GM21526 (cell line): ENCODE results near the gene PCNX3.
"Not testable (repeated sequence)": the region's sequence is repeated elsewhere in the genome, so short reads cannot be mapped to it uniquely, and the experiment has no call there.

ENCODE experiments used
- ATAC-seq: cut with Tn5 transposase; IDR thresholded peaks from one replicate; pipeline ENCODE4 v1.9.1; 2021; ENCODE audit warnings: moderate library complexity; ENCODE audit not compliant: unreplicated experiment, low FRiP score

PCNX3 gene

DNA sequence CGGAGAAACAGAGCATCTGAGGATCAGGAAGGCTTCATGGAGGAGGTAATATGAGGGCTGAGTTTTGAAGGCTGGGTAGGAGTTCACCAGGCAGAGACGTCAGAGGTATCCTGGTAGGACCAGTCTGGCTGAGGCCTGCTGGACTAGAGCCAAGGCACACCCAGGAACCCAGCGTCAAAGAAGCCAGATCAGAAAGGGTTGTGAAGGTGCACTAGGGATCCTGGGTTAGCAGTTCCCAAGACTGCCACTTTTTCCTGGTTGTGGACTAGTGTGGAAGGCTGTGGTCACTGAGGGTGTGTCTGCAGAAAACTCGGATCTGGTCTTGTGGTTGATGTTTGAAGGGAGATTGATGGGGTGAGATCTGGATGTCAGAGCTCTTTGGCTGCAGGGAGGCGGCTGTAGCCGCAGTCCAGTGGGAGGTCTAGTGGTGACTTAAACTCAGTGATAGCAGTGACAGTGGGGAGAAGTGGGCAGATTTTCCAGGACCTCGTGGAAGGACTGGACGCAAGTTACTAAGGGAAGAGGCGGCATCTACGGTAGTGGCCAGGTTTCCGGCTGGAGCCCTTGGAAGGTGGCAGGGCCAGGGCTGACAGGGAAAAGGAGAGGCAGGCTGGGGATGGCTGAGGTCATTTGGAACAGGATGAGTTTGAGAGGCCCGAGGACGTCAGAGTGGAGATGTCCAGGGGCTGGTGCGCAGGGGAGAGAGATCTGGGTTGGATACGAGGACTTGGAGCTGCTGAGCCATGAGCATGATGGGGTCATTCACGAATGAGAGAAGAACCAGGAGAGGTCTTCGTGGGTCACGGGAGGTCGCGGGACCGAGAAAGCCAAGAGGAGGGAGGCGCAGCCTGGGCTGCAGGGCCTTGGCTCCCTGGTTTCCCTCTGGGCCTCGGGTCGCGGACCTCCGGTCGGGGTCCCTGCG, 36.3 kb downstream of the PCNX3 start:
- ATAC-seq = no peak

DNA sequence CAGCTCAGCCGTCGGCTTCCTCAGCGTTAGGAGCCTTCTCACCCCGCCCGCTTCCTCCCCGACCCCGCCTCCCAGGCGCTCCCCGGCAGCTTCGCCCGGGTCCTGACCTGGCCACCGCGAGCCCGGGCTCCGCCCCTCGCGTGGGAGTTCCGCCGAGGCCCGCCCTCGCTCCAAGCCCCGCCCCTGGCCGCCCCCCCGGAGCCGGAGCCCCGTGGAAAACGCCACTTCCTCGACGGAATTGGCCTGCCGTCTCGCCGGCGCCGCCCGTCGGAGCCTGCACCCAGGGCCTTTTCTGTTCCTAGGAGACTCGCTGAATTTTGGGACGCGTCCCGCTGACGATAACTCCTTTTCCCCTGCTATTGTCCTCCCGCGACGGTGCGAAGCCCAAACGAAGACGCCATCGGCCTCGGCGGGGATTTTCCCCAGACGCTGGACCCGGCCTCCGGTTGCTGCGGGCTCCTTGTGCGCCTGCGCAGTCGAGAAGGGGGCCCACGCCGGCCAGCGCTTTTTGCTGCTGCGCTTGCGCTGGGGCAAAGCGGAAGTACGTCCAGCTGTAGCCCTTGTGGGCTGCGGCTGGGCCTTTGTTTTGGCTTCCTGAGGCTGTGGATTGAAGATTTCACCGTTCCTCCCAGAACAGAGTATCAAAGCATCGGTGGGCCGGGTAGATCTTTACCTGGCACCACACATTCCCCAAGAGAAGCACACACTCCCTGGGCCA, 37.1 kb downstream of the PCNX3 start:
- ATAC-seq = peak; percentile 58

DNA sequence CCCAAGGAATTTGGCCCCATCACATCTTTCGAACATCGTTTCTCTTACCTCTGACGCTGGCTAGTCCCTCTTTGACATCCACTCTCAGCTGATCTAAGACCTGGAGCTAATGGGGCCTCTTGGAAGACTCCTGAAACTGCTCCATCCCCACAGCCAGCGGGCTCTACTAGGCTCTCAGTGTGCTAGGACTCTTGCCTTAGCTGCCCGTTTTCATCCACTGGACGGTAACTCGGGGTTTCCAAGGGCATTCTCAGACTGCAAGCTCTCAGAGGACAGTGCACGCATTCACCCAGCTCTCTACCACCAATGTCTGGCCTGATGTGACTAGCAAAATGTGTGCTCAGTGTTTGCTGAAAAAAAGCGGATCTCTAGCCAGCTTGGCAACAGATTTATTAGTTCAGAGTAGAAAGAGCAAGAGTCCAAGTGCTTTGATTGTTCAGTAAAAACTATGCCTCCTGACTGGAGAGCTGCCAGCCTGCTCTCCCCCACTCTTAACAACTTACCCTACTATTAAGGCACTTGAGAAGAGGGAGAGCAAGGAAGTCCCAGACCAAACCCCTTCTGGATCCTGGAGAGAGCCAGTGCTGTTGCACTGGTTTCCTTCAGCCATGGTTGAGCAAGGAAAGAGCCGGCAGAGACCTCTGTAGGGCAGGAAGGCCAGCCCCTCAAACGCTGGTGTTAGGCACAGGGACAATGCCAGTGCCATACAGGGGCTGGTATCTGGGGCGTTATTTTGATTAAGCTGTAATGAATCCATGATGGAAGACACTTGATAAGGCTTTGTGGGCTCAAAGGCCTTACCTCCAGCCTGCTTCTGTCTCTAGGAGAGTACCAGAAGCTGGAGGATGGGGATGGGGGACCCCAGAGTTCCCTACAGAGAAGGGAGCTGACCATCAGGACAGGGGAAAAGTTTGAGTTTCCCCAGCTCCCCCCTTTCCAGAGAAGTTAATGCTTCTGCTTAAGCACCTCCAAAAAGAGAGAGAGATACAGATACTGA, 38.0 kb downstream of the PCNX3 start:
- ATAC-seq = no peak

DNA sequence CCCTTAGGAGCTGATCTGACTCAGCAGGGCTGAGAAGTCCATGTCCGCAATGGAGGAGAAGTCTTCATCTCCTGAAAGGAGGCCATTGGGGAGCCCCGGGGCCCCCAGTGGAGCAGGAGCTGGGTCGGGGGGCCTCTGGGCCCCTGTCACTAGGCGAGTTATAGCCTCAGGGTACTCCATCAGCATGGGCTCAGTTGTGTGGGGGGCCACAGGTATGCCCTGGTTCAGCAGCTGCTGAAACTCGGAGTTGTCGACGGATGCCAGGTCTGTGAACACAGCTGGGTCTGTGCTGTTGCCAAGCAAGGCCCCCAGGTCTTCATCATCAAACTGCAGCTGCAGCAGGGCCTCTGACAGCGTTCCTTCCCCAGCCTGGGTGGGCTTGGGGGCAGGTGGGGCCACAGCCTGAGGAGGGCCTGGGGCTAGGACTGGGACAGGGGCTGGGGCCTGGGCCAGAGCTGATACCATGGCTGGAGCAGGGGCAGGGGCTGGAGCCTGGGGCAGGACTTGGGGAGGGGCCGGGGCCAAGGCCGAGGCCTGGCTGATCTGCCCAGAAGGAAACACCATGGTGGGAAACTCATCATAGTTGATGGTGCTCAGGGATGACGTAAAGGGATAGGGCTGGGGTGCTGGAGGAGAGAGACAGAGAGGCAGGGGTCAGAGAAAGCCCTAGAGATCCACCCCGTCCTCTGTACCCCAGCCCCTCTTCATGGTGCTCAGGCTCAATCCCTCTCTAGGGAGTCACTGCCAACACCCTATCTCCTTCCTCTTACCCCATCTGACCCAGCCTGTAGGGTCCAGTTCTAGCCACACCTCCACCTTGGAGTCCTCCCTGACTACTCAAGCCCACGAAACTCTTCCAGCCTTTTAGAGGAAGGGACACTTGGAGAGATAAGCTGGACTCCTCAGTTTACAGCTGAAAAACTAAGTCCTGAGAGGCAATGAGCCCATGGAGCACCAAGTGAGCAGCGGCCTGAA, 39.1 kb downstream of the PCNX3 start:
- no peak for ATAC-seq

DNA sequence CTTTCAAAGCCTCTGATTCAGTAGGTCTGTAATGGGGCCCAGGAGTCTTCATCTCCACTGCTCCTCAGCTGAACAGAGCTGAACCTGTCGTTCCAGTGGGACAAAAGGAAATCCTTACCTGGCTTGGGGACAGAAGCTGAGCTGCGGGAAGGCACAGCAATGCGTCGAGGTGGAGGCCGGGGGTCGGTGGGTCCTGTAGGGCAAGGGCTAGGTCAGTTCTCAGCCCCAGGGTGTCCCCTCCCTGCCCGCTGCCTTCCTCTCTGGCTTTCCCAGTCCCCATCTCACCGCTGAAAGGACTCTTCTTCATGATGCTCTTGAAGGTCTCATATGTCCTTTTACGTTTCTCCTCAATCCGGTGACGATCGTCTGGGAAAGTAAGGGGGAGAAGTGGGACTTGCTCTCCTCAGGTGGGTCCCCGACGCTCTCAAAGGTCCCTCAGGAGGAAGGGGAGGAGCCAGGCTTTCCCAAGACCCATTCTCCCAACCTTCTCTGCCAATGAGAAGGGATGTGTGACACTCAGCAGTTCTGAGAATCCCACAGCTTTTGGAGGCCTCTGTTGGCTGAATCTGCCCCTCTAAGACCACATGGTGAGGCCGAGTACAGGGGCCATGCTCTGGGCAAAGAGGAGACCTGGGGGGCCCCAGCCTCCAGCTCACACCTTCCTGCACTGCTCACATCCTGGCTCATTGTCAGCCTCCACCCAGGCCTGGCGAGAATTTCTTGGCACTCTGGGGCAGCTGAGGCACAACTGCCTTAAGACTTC, 40.2 kb downstream of the PCNX3 start:
- ATAC-seq = no peak

DNA sequence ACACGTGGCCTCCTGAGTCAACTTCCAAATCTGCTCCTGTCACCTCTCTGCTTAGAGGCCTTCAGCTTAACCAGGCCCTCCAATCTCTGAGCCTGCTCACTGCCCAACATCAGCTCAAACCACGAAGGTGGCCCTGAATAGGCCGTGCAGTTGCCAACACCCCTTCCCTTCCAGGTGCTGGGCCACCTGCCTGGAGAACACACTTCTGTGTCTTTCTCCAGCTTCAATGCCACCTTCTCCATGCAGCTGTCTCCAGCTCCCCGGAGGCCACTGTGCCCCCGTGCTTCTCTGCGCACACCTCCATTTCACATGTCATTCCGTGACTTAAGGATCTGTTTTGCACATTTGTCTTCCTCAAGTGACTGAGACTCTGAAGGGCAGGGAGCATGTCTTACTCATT, 41.9 kb downstream of the PCNX3 start:
- no peak for ATAC-seq

DNA sequence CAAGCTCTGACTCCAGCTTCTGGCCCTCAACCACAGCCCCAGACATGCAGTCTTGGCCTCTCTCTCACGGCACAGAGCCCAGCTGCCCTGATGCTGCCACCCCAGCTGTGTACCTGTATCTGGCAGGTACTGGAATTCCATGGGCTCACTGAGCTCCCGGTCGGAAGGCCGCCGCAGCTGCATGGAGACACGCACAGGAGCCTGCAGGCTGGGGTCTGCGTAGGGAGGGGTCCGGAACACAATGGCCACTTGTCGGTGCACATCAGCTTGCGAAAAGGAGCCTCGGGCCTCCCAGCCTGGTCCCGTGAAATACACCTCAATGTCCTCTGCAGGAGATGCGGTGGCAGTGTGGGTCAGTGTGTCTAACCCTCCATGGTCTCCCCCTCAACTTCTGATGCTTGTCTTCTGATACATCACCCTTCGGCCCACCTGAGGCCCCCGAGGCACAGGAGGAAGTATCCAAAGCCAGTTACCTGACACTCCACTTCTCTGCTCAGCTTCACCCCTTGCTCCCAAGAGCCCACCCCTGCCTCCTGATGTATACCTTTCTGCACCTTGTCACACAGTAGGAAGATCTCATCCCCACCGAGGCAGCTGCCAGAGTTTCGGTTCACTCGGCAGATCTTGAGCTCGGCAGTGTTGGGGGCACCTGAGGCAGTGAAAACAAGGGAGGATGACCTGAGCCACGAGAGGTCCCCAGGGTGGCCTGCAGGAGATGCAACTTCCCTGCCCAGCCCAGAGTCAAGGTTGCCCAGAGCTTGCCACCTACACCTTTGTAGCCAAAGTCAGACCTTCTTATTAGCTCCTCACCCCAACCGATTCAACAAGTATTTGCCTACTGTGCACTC, 42.8 kb downstream of the PCNX3 start:
- ATAC-seq = no peak

DNA sequence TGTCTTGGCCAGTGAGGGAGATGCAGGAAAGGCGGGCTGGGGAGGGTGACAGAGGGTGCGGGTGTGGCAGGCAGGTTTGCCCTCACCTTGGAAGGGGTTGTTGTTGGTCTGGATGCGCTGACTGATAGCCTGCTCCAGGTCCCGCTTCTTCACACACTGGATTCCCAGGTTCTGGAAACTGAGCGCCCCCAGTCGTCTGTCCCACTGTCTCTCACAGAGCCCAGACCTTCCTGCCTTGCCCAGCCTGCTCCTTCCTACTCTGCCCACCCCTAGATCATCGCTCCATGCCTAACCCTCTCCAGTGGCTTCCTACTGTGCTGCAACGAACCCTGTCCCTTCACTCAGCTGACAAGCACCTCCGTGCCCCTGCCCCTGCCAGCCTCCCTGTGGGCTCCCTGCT, 44.5 kb downstream of the PCNX3 start:
- no peak for ATAC-seq

DNA sequence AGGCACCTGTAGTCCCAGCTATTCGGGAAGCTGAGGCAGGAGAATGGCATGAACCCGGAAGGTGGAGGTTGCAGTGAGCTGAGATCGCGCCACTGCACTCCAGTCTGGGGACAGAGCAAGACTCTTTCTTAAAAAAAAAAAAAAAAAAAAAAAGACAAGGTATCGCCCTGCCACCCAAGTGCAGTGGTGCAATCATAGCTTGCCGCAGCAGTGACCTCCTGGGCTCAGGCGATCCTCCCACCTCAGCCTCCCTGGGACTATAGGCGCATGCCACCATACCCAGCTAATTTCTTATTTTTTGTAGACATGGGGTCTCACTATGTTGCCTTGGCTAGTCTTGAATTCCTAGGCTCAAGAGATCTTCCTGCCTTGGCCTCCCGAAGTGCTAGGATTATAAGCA, 45.3 kb downstream of the PCNX3 start:
- ATAC-seq = not testable (repeated sequence)

DNA sequence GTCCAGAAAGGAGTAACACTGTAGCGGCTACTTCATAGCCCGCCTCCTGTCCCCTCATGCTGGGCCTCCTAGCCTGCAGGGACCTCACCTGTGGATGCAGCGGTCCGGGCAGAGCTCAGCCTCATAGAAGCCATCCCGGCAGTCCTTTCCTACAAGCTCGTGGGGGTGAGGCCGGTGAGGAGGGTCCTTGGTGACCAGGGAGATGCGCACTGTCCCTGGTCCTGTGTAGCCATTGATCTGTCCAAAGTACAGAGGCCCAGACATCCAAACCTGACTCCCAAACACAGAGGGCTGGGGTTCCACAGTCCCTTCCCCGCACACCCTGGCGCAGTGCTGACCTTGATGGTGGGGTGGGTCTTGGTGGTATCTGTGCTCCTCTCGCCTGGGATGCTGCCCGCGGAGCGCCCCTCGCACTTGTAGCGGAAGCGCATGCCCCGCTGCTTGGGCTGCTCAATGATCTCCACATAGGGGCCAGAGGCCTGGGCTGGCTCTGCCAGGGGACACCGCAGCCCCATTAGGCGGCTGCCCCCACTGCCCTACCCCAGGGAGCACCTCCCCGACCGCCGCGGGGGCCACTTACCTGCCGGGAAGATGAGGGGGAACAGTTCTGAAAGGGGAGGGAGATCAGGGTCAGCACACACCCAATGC, 46.1 kb downstream of the PCNX3 start:
- ATAC-seq = no peak

DNA sequence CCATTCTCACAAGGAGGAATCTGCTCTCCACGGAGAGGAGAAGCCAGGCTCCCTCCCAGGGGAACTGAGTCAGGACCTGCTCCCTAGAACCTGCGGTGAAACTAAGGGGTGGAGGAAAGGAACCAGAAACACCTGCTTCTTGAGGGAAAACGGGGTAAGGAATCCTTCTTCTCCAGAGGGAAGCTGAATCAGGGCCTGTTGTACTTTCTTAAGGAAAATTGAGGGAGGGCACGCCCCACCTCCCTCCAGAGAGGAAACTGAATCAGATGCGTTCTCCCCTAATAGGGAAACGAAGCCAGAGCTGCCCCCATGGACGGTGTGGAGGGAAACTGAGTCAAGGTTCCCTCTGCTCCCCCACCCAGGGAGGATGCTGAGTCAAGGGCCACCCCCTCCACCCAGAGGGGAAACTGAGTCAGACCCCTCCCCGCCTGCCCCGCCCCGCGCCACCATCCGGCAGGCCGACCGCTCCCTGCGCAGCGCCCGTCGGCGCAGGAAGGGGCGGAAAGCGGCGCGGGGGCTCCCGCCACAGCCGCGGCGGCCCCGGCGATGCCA, 46.7 kb downstream of the PCNX3 start:
- ATAC-seq = no peak

DNA sequence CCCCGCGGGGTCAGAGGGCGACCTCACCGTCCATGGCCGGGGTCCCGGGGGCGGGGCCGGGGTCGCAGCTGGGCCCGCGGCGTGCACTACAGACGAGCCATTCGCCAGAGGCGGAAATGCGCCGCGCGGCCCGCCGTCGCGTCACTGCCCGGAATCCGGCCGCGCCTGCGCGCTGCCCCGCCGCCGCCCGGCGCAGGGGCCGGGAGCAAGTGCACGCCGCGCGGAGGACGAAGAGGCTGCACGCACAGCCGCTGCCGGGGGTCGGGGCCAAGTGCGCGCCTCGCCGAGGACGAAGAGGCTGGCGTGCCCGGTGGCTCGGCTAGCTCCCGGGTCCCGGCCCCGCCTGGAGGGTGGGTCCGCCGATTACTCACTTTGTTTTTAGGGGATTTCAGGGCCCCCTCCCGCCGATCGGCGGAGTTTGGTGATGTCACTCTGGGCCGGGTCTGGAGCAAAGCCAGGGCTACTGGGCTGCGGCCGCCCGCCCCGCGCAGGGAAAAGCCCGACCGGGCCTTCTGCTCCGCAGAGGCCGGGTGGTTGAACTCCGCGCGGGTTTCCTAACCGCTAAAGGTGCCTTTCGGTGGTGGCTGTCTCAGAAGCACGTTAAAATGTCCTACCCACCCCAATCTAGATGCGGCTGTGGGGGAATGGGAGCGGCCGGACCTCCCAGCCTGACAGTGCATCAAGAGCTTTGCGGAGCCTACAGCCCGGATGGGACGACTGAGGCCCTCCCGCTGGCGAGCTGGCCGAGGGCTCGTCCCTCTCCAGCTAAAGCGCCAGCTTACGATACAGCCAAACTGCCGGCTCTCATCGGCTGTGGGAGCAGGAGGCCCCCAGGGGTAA, 47.4 kb downstream of the PCNX3 start, which contains the start of gene RELA:
Gene RELA (minus strand): TSS at position 118 of the 840 bp plus-strand sequence. CDS start 84 bp downstream, at position 34.
- peak; percentile 61 for ATAC-seq

DNA sequence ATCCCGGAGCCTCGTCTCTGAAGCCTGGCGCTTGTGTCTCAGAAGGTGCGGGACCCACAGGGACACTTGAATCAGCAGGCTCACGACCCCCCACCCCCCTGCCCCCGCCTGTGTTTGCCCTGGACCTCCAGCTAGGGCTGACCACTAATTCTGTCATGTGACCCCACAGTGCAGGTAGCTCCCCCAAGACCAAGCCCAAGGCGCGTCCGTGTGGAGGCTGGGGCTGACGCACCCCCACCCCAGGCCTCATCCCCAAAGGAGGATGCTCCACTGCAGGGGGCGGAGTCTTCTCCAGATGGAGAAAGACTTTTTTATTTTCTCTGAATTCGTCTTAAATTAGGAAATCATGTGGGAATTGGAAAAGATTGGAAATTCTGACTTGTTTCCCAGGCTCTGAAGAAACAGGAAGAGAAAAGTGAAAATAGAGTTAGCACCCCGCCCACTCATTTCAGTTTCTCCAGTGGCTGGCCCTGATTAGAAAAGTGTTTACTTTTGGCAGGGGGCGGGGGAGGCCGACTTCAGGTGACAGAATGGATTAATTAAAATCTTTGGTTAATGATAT, 48.1 kb downstream of the PCNX3 start:
- no peak for ATAC-seq

DNA sequence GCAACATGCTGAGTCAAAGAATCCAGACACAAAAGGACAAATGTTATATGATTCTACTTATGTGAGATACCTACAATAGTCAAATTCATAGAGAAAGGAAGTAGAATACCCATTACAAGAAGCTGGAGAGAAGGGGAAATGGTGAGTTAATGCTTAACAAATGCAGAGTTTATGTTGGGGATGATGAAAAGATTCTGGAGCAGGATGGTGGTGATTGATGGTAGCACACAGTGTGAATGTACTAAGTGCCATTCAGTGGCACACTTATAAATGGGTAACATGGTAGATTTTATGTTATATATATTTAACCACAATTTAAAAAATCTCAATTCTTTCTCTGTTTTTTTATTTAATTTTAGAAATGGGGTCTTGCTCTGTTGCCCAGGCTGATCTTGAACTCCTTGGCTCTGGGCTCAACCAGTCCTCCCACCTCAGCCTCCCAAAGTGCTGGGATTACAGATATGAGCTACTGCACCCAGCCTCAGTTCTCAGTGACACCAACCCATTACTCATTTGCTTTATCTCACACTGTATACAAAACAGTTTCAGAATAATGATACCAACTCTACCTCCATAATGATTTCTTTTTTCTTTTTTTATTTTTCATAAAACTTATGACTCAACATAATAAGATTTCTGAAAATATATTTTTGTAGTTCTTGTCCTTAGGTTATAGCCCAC, 56.7 kb downstream of the PCNX3 start:
- no peak for ATAC-seq

DNA sequence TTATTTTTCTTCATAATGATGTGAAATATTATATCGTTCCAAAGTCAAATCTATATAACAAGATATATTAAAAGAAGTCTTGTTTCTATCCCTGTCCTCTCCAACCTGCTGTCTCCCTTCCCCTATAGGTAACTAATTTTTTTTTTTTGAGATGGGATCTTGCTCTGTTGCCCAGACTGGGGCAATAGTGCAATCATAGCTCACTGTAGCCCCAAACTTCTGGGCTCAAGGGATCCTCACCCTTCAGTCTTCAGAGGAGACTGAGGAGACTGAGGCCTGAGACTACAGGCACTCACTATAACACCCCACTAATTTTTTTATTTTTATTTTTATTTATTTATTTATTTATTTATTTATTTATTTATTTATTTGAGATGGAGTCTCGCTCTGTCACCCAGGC, 57.4 kb downstream of the PCNX3 start:
- no peak for ATAC-seq
